HG03558 (cell line): ENCODE data around the gene PDE4B.
"Not testable (repeated sequence)": the region's sequence is repeated elsewhere in the genome, so short reads cannot be mapped to it uniquely, and the experiment has no call there.

ENCODE experiments used
- ATAC-seq: cut with Tn5 transposase; IDR thresholded peaks from one replicate; pipeline ENCODE4 v1.9.1; 2021; ENCODE audit warnings: moderate number of reproducible peaks; ENCODE audit not compliant: unreplicated experiment; ENCODE audit errors: extremely low read depth

The PDE4B gene

GRCh38 chr1:65872301-65872700, 79.6 kb downstream of the PDE4B start:
- ATAC-seq, result no peak

GRCh38 chr1:65878342-65878741, 85.6 kb downstream of the PDE4B start:
- ATAC-seq, result not testable (repeated sequence)

- no peak for ATAC-seq
Observed at GRCh38 chr1:65880611-65881010, 87.9 kb downstream of the PDE4B start.

- no peak for ATAC-seq
Observed at GRCh38 chr1:65881067-65881594, 88.4 kb downstream of the PDE4B start.

GRCh38 chr1:65882076-65882475, 89.4 kb downstream of the PDE4B start:
- no peak for ATAC-seq

- ATAC-seq, result no peak
Observed at GRCh38 chr1:65889441-65889840, 96.7 kb downstream of the PDE4B start.

GRCh38 chr1:65890201-65890843, 97.6 kb downstream of the PDE4B start:
- ATAC-seq, result no peak

GRCh38 chr1:65894738-65895605, 102.3 kb downstream of the PDE4B start:
- peak; percentile 69 for ATAC-seq

GRCh38 chr1:65896721-65897120, 104.0 kb downstream of the PDE4B start:
- no peak for ATAC-seq

- no peak for ATAC-seq
Observed at GRCh38 chr1:65897485-65897884, 104.8 kb downstream of the PDE4B start.

GRCh38 chr1:65904681-65905083, 112.0 kb downstream of the PDE4B start:
- ATAC-seq, result no peak

GRCh38 chr1:65910432-65910831, 117.7 kb downstream of the PDE4B start:
- no peak for ATAC-seq

GRCh38 chr1:65911679-65912078, 119.0 kb downstream of the PDE4B start:
- no peak for ATAC-seq

GRCh38 chr1:65918564-65918963, 125.9 kb downstream of the PDE4B start:
- no peak for ATAC-seq

- ATAC-seq, result no peak
Observed at GRCh38 chr1:65921446-65921845, 128.8 kb downstream of the PDE4B start.

- ATAC-seq, result no peak
Observed at GRCh38 chr1:65924471-65924870, 131.8 kb downstream of the PDE4B start.

- ATAC-seq, result no peak
Observed at GRCh38 chr1:65938506-65938905, 145.8 kb downstream of the PDE4B start.

- no peak for ATAC-seq
Observed at GRCh38 chr1:65939191-65939590, 146.5 kb downstream of the PDE4B start.

GRCh38 chr1:65939636-65940035, 146.9 kb downstream of the PDE4B start:
- no peak for ATAC-seq

GRCh38 chr1:65940126-65940525, 147.4 kb downstream of the PDE4B start:
- no peak for ATAC-seq

GRCh38 chr1:65942476-65942875, 149.8 kb downstream of the PDE4B start:
- no peak for ATAC-seq
